ENCODE results near the gene DHCR24.

DHCR24 gene

DNA sequence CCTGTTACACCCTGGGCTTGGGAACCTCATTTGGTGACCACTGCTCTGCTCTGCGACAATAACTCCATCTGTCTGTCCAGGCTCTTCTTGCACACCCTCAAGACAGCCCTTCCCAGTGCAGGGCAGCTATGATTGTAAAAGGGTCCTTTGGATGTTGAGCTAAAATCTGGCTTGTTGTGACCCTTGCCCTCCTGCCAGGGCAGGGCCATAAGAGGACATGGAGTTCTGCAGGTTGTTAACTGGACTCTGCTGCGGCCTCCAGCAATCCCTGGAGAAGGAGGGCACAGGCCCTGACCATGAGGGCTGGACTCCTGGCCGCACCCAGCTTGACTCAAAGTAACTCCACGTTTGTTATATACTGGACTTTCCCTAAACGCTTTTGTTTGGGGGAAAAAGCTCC is 41.2 kb downstream of the DHCR24 start:
- no peak for DNase-seq (ENCODE audit: low read depth in 2 of 2)

DNA sequence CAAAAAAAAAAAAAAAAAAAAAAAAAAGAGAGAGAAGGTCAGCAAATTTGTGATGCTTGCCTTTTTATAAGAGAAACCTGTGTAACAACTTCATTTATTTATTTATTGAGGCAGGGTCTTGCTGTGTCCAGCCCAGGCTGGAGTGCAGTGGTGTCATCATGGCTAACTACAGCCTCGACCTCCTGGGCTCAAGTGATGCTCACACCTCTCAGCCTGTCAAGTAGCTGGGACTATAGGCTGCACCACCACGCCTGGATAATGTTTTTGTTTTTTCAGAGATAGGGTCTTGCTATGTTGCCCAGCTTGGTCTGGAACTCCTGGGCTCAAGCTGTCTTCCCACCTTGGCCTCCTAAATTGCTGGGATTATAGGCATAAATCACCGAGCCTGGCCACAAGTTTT is 42.4 kb downstream of the DHCR24 start:
- no peak for DNase-seq (ENCODE audit: low read depth in 2 of 2)

DNA sequence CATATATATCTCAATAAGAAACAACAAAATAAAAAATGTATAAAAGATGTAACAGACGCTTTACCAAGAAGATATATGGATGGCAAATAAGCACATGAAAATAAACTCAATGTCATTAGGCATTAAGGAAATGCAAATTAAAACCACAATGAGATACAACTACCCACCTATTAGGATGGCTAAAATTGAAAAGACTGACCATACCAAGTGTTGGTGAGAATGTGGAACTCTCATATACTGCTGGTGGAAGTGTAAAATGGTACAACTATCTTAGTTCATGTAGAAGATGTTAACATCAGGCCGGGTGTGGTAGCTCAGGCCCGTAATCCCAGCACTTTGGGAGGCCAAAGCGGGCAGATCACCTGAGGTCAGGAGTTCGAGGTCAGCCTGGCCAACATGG is 43.5 kb downstream of the DHCR24 start:
- DNase-seq (ENCODE audit: low read depth in 2 of 2): no peak

DNA sequence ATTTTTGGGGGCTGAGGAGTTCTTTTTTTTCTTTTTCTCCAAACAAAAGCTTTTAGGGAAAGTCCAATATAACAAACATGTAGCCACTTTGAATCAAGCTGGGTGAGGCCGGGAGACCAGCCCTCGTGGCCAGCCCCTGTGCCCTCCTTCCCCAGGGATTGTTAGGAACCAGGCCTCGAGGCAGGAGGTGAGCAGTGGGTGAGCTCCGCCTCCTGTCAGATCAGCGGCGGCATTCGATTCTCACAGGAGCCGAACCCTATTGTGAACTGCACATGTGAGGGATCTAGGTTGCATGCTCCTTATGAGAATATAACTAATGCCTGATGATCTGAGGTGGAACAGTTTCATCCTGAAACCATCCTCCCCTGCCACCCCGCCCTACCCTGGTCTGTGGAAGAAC is 44.0 kb downstream of the DHCR24 start:
- DNase-seq (ENCODE audit: low read depth in 2 of 2): no peak

DNA sequence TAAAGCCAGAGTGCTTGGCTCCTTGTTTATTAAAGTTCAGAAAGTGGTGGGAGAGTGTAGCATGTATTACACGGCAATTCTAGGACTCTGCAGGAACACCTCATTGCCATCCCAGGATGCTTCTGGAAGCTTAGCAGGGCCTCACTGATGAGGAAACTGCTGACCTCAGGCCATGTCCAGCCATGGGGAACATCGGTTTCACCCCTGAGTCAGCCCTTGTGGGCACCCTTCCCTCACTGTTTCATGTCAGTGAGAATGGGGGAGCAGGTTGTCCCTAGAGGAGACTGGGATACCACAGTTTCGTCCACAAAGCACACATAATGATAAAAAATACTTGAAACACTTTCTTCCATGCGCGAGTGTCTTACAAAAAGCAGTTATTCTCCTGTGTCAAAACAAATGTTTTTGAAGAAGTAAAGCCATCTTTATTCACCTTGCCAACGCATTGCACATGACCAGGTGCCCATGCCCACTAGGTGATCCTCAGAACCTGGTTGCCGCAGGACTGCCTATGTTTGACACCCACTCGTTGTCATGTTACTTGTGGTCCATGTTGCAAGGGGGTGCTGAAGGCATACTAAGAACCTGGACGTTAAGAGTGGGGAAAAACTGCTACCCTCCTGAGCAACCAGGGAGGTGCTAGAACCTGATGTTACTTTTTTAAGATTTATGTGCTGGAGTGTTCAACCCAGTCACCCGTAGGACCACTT is 44.6 kb downstream of the DHCR24 start:
- DNase-seq (ENCODE audit: low read depth in 2 of 2): no peak

DNA sequence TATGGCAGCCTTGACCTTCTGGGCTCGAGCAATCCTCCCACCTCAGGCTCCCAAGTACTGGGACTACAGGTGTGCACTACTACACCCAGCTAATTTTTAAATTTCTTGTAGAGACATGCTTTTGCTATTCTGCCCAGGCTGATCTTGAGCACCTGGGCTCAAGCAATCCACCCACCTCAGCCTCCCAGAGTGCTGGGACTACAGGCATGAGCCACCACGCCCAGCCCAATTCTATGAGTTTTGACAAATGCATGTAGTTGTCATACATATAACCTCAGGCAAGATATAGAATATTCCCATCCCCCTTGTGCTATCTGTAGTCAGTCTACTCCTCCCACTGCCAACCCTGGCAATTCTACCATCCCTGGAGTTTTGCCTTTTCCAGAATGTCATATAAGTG is 47.2 kb downstream of the DHCR24 start:
- no peak for DNase-seq (ENCODE audit: low read depth in 2 of 2)

DNA sequence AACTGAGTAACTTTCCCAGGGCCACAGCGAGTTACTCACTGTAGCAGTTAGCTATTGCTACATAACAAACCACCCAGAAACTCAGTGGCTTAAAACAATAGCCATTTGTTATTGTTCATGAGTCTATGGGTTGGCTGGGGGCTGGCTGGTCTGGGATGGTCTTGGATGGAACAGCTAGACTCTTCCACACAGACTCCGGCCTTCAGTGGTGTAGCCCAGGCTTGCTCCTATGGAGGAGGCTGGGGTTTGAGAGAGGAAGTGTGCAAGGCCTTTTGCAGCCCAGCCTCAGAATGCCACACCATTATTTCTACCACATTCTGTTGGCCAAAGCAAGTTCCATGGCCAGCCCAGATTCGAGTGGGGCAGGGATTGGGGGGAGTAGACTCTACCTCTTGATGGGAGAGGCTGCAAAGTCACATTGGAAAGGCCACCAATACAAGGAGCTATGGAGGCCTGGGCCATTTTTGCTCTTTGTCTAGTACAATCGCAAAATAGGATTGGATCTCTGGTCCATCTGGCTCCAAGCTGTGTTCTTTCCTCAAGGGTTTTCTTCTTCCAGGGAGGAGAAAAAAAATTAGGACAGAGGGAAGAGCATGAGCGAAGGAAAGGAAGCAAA is 48.3 kb downstream of the DHCR24 start:
- DNase-seq (ENCODE audit: low read depth in 2 of 2): no peak

DNA sequence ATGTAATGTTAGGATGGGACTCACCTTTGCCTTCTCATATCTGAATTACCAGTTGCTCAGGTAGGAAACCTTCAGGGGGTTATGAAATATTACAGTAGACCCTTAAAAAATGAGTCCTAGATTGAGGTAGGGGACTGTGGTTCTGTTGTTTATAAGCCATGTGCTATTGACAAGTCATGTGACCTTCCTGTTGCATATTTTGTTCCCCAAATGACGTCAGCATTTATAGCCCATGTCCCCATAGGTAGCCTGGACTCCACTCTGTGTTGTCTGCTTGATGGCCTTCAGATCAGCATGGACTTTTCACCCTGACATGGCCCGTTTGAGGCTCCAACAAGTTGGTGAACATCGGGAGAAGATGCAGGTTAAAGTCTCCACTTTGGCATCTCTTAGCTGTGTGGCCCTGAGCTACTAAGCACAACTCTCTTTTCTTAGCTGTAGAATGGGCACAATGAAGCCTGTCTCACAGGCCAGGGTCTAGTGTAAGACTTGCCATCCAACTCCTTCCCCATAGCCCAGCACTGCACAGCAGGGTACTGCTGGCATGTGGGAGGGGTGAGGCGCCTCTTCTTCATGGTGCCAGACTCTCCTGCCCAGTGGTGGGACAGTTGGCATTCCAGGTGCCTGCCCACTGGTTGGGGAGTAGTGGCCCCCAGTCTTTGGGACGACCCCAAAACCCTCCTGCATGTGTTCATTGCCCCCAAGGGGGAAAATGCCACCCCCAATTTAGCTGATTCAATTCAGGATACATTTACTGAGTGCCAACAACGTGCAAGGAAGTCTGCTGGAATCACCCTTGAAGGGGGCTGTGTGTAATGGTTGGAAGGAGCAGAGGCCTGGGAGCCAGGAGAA is 49.8 kb downstream of the DHCR24 start:
- no peak for DNase-seq (ENCODE audit: low read depth in 2 of 2)

DNA sequence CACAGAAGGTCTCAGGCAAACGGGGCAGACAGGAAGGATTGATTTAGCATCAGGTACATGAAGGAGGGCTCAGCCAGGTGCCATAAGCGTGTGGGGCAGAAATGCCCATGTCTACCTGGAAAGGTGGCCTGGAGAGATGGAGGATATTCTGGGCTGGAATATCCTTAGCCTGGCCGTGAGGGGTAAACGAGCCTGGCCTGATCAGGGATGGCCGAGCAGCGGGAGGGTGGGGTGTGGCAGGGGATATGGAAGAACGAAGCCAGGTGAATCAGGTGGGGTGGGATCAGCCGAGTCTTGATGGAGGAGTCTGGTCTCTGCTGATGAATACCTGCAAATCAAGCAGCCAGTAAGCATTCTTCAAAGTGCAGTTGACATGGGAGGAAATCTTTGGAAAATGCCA is 50.4 kb downstream of the DHCR24 start:
- DNase-seq (ENCODE audit: low read depth in 2 of 2): no peak

DNA sequence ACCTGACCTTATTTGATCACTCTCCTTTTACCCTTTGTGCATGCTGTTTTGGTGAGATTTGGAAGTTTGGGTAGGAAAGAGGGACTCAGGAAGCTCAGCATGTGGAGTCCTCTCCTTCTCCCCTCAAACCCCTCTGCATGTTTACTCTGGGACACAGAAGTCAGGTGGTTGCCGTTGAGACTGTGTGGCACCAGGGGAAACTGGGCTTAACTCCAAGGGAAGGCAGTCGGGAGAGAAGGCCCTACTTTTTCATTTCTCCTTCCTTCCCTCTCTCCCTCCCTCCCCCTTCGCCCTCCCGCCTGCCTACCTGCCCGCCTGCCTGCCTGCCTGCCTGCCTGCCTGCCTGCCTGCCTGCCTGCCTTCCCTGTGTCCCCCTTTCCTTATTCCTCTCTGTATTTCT is 51.0 kb downstream of the DHCR24 start:
- no peak for DNase-seq (ENCODE audit: low read depth in 2 of 2)

DNA sequence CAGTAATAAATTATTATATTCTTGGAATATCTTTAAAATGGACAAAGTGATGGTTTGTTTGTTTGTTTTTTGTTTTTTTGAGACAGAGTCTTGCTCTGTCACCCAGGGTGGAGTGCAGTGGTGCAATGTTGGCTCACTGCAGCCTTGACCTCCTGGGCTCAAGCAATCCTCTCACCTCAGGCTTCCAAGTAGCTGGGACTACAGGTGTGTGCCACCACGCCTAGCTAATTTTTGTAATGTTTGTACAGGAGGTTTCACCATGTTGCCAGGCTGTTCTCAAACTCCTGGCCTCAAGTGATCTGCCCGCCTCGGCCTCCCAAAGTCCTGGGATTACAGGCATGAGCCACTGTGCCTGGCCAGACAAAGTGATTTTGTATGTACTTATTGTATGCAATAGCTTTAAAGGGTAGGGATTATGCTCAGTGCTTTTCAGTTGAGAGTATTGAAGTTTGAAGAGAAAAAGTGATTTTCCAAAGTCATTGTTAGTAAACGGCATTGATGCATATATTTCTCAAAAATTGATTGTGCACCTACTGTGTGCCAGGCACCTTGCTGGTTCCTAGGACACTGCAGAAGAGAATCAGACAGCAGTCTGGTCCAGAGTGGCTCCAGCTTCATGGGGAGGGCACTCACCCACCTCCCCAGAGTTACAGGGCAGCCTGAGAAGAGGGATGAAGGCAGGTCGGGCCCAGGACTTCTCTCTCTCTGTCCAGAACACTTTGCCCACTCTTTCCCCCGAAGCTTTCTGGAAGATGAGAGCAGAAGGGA is 51.7 kb downstream of the DHCR24 start:
- DNase-seq (ENCODE audit: low read depth in 2 of 2): no peak

DNA sequence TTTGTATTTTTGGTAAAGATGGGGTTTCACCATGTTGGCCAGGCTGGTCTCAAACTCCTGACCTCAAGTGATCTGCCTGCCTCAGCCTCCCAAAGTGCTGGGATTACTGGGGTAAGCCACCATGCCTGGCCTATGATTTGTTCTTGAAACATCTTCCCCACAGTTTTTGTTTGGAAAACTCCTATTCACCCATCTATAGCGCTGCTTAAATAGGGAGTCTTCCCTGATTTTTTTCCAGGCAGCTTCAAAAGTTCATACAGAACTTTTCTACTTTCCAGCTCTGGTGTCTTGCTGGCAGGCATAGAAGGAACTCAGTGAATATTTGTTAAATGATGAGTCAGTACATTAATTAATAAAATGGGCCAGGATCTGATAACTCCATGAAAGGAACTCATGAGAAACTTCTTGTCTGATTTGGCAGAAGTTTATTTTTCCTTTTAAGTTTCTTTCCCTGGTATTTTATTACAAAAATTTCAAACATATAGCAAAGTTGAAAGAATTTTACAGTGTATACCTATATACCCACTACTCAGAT is 52.9 kb downstream of the DHCR24 start:
- no peak for DNase-seq (ENCODE audit: low read depth in 2 of 2)

DNA sequence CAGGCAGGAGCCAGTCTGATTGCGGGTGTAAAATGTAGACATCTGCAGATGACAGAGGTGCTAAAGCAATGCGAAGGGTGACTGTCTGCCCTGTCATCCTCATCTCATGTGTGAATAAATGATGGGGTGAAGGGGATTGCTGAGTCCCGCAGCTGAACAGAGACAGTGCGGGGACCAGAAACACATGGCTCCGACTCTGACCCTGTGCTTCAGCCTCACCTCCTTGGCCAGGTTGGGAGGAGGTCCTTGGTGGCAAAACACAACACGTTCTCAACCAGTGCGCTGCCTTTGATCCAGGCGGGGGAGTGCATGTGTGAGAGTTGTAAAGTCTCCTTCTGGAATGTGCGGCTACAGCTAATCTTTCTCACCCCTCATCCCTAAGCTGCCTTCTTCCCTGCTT is 53.9 kb downstream of the DHCR24 start:
- no peak for DNase-seq (ENCODE audit: low read depth in 2 of 2)

DNA sequence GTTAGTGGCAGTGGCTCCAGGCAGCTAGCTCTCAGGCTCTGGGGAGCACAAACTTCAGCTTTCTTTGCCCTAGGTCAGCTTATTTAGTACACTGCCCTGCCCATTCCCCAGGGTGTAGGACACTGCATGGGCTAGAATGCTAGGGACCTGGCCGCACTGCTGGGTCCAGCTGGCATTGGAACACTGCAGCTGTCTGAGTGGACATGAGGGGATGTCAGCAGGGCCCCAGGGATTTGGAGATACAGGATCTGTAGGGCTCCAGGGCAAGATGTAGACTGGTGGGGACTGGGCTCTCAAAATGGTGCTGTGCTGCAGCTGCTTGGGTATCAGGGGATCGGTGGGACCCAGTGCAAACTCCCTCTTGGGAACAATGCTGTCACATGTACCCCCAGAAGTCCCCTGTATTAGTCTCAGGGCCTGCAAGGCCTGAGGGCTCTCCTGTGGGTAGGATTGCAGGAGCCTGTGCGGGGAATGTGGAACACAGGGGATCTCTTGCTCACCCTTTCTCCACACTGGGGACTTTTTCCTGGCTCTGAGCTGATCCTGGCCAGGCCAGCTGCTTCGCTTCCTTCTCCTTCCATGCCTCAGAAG is 60.7 kb downstream of the DHCR24 start:
- DNase-seq (ENCODE audit: low read depth in 2 of 2): no peak

DNA sequence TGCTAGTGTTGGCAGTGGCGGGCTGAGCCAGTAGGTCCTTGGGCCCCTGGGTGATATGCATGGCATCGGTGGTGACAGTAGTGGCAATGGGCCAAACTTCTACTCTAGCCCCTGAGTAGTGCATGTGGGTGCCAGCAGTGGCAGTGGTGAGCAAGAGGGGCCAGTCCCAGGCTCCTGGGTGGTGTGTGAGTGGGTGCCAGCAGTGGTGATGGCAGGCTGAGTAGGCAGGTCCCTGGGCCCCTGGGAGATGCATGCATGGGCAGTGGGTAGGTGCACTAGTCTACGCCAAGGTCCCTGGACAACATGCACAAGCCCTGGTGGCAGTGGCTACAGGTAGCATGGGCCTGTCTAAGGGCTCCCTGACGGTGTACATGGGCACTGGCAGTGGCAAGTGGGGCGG is 61.3 kb downstream of the DHCR24 start:
- DNase-seq (ENCODE audit: low read depth in 2 of 2): no peak

DNA sequence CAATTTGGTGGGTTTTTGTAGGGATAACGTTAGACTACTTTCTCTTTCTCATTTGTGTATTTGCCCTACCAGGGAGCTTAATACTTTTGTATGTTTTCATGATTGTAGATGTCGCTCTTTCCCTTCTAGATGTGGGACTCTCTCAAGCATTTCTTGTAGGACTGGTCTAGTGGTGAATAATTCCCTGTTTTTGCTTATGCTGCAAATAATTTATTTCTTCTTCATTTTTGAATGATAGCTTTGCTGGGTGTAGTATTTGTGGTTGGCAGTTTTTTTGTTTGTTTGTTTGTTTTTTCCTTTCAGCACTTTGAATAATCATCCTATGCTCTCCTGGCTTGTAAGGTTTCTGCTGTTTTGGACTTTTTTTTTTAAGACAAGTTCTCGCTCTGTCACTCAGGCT is 63.3 kb downstream of the DHCR24 start:
- DNase-seq (ENCODE audit: low read depth in 2 of 2): no peak

DNA sequence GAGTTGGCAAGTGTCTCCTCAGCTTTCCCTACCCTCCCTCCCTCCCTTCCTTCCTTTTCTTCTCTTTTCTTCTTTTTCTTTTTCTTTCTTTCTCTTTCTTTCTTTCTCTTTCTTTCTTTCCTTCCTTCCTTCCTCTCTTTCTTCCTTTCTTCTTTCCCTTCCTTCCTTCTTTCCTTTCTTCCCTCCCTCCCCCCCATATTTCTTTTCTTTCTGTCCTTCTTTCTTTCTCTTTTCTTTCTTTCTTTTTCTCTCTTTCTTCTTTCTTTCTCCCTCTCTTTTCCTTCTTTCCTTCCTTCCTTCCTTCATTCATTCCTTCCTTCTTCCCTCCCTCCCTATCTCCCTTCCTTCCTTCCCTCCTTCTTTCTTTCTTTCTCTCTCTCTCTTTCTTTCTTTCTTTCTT is 67.3 kb downstream of the DHCR24 start:
- no peak for DNase-seq (ENCODE audit: low read depth in 2 of 2)

DNA sequence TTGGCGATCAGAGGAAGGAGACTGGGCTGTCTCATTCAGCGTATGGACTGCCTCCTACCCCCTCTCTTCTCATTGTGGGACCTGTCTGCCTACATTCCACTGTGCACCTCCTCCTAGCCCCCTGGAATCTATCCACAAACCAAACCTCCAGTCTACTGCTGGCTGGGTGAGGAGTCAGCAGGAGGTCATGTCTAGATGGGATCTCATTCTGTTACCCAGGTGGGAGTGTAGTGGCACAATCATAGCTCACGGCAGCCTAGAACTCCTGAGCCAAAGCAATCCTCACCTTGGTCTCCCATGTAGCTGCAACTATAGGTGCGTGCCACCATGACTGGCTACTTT is 67.8 kb downstream of the DHCR24 start:
- no peak for DNase-seq (ENCODE audit: low read depth in 2 of 2)

DNA sequence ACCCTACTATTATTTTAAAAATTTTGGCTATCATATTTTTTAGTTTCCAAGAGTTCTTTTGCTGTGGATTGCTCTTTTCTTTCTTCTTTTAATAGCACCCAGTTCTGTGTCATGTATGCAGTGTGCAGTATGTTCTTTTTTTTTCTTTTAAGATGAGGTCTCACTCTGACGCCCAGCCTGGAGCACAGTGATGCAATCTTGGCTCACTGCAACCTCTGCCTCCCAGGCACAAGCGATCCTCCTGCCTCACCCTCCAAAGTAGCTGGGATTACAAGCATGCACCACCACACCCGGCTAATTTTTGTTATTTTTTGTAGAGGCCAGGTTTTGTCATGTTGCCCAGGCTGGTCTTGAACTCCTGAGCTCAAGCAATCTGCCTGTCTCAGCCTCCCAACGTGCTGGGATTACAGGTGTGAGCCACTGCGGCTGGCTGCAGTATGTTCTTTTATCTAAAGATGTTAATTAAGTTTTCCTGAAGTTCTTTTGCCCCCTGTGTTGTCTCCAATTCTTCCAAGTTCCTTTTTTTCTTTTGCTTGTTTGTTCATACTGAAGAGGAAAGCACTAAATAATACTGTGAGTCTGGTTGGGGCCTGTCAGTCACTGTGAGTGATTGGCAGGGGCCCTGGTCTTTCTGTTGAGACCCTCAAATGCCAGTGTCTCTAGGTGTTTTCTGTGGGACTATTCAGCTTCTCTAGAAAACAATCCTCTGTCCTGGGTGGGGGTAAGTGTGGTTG is 68.4 kb downstream of the DHCR24 start:
- no peak for DNase-seq (ENCODE audit: low read depth in 2 of 2)

DNA sequence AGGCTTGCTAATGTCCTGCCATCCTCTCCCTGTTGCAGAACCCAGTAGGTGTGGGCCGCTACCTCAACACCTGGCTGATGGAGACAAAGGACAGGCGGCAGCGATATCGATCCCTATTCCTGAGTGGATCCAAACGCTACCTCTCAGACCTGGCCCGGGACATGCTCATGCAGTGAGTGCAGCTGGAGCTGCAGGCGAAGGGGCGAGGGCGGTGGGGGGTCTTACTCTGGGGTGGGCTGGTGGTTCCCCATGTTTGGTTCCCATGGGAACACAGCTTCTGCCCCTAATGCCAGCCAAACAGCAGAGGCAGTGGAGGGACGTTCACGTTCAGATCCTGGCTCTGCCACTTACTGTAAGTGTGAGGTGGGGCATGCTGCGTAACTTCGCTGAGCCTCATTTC is 70.0 kb downstream of the DHCR24 start:
- no peak for DNase-seq (ENCODE audit: low read depth in 2 of 2)

DNA sequence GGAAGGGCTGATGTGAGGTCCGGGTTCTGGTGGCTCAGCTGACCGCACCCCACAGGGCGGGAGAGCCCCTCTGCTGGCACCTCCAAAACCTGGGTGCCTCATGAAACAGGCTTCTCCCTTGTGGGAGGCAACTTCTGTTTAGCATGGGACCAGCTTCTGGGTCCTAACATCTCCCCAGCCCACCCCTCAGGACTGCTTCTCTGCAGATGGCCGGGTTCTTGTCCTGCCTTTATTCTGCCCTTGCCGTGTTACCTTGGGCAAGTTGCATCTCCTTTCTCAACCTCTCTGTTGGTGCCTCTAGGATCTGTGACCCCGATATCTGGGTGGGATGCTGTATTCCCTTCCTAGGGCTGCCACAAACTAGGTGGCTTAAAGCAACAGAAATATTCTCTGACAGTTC is 70.9 kb downstream of the DHCR24 start:
- no peak for DNase-seq (ENCODE audit: low read depth in 2 of 2)
